Body of pancreas (tissue), 4 donors: ENCODE measurements around the gene MIA.

ENCODE experiments used
- CTCF ChIP-seq, 7 experiments: fragments of 450-650 bp in 4 of 7; fragments of 200-600 bp in 3 of 7; sonication (generic) in 3 of 7; IDR thresholded peaks; one replicate each; pipeline ENCODE4 v1.5.1; 2016 to 2019; ENCODE audit warnings: antibody characterized with exemption in 7 of 7
- POLR2A ChIP-seq, 3 donors: fragments of 450-650 bp; IDR thresholded peaks; one replicate each; pipeline ENCODE4 v1.6.1; 2016; ENCODE audit warnings: antibody characterized with exemption in 3 of 3, mild to moderate bottlenecking in 2 of 3

- TF ChIP-seq CTCF (IDR thresholded peaks at IDR 0.05), result no peak
- no peak for TF ChIP-seq POLR2A (IDR thresholded peaks at IDR 0.05)
These were observed 25.1 kb downstream of the MIA start for GRCh38 chr19:40800339-40800996.
